Neuron (in vitro differentiated cells): Measurements from ENCODE around the gene GRIN2A.

Experiments
- H2AFZ ChIP-seq: one replicate; pipeline ENCODE4 v1.6.1; 2013; ENCODE audit warnings: low read depth, mild to moderate bottlenecking, inconsistent platforms, low read length, moderate library complexity
- H3K27me3 ChIP-seq: one replicate; pipeline ENCODE4 v1.6.1; 2013; ENCODE audit warnings: low read length; ENCODE audit not compliant: insufficient read depth
- H3K36me3 ChIP-seq: one replicate; pipeline ENCODE4 v1.6.1; 2013; ENCODE audit warnings: low read length; ENCODE audit not compliant: insufficient read depth
- H3K4me1 ChIP-seq: one replicate; pipeline ENCODE4 v1.6.1; 2013; ENCODE audit warnings: low read length; ENCODE audit not compliant: insufficient read depth
- H3K4me3 ChIP-seq: 2 replicates; pipeline ENCODE4 v1.5.1; 2013; ENCODE audit warnings: mild to moderate bottlenecking, low read length, moderate library complexity
- H3K9me3 ChIP-seq: one replicate; pipeline ENCODE4 v1.6.1; 2013; ENCODE audit warnings: low read length

Gene GRIN2A

DNA sequence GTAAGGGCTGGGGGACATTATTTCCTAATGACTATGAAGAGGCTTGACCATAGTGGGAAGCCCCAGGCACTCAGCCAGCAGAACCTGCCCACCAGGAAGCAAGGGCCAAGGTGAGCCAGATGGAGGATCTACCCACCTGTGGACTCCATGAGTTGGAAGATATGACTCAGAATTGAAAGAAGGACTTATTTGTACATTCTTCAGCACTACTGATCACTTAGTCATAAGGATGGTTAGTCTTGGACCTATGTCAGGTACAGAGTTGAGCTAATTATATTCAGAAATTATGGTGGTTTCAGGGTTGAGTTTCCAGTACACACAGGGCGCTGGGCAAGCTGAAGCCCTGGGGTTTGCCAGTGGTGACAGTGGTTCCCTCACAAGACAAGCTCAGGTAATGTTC lies 24.0 kb upstream of the GRIN2A start:
- Histone ChIP-seq H3K4me3 (no peak overlapping the region), H3K36me3 (no peaks in the 10 kb centered on the region), H2AFZ (no peak overlapping the region), H3K27me3 (no peaks in the 10 kb centered on the region), H3K9me3 (no peaks in the 10 kb centered on the region), H3K4me1 (no peaks in the 10 kb centered on the region)

DNA sequence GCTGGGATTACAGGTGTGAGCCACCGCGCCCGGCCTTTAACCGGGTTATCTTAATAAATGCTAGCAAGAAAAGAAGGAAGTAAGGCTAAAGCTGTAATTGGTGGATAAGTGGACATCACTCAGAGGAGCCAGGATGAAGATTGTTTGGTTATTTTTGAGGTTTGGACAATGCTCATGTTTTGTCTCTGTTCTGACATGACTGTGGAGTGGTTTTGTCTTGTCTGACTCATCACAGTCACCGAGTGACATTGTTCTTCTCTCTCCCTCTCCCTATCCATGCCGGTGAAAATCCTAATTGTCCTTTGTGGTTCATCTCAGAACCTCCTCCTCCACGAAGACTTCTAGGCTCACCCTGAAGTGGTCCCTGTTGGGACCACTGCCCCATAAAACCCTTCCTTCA lies 23.5 kb upstream of the GRIN2A start:
- Histone ChIP-seq H3K9me3 (no peaks in the 10 kb centered on the region), H3K4me1 (no peaks in the 10 kb centered on the region), H3K36me3 (no peaks in the 10 kb centered on the region), H3K4me3 (no peak overlapping the region), H2AFZ (no peak overlapping the region), H3K27me3 (no peaks in the 10 kb centered on the region)

GRCh38 chr16:10202649-10203048 lies 20.4 kb upstream of the GRIN2A start:
- H3K9me3 ChIP-seq = no peaks in the 10 kb centered on the region
- no peak overlapping the region for H2AFZ ChIP-seq
- no peak overlapping the region for H3K4me3 ChIP-seq
- H3K27me3 ChIP-seq = no peaks in the 10 kb centered on the region
- H3K36me3 ChIP-seq = no peaks in the 10 kb centered on the region
- H3K4me1 ChIP-seq = no peaks in the 10 kb centered on the region

DNA sequence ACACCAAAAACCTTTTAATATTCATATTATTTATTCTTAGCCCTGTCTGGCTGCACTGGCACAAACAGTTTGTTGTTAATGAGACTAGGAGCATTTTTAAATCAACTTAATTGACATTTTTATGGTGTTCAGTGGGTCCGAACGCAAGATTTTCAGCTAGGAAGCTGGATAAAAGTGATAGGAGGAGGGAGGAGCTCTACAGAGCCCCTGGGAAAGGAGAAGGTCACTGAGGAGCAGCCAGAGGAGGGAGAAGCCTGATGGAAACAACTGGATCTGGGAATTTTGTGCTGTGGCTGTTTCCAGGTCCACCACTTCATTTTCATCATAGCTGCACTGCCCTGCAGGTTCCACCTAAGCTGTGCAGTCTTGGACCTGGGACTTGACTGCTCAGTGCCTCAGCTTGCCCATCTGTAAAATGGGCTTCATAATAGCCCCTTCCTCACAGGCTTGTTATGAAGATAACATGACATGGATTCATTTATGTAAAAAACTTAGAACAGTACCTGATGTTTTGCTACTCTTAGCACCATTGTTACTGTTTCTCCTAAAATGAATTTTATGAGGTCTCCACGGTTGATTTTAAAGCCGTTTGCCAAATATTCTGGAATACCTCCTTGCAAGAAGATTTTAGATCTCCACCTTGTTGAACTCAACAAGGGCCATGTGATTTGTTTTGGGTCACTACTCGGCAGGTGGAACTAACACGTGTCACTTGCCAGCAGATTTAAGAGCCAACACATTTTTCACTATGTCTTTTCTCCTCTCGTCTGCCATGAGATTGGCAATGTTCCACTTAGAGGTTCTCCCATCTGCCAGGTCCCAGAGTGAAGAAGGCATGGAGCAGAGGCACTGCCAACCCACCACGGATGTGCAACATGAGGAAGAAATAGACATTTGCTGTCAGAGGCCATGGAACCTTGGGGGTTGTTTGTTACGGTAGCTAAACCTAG lies 18.7 kb upstream of the GRIN2A start:
- no peaks in the 10 kb centered on the region for H3K4me1 ChIP-seq
- H3K9me3 ChIP-seq = no peaks in the 10 kb centered on the region
- no peaks in the 10 kb centered on the region for H3K27me3 ChIP-seq
- H3K36me3 ChIP-seq = no peaks in the 10 kb centered on the region
- no peak overlapping the region for H3K4me3 ChIP-seq
- no peak overlapping the region for H2AFZ ChIP-seq

DNA sequence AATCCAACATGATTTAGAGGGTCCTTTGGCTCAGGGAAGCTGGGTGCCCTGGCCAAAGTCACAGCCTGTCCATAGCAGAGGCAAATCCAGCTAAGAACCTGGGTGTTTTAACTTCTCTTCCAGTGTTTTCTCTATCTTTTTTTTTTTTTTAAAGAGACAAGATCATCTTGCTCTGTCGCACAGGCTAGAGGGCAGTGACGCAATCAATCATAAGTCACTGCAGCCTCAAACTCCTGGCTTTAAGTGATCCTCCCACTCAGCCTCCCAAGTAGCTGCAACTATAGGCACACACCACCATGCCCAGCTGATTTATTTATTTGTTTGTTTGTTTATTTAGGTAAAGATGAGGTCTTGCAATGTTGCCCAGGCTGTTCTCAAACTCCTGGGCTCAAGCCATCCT lies 14.8 kb upstream of the GRIN2A start:
- Histone ChIP-seq H3K9me3 (no peaks in the 10 kb centered on the region), H3K4me1 (no peaks in the 10 kb centered on the region), H3K36me3 (no peaks in the 10 kb centered on the region), H3K4me3 (no peak overlapping the region), H3K27me3 (no peaks in the 10 kb centered on the region), H2AFZ (no peak overlapping the region)

- no peaks in the 10 kb centered on the region for H3K36me3 ChIP-seq
- H3K4me1 ChIP-seq = no peaks in the 10 kb centered on the region
- H3K9me3 ChIP-seq = no peaks in the 10 kb centered on the region
- H3K27me3 ChIP-seq = no peaks in the 10 kb centered on the region
- H3K4me3 ChIP-seq = no peak overlapping the region
- no peak overlapping the region for H2AFZ ChIP-seq
Observed at GRCh38 chr16:10191096-10191495, 8.9 kb upstream of the GRIN2A start.

GRCh38 chr16:10189861-10190390 lies 7.7 kb upstream of the GRIN2A start:
- Histone ChIP-seq H3K9me3 (no peaks in the 10 kb centered on the region), H3K4me3 (no peak overlapping the region), H3K4me1 (no peaks in the 10 kb centered on the region), H3K36me3 (no peaks in the 10 kb centered on the region), H3K27me3 (no peaks in the 10 kb centered on the region), H2AFZ (no peak overlapping the region)

- no peak overlapping the region for H2AFZ ChIP-seq
- H3K4me3 ChIP-seq = no peak overlapping the region
Observed at GRCh38 chr16:10188236-10188635, 6.0 kb upstream of the GRIN2A start.

DNA sequence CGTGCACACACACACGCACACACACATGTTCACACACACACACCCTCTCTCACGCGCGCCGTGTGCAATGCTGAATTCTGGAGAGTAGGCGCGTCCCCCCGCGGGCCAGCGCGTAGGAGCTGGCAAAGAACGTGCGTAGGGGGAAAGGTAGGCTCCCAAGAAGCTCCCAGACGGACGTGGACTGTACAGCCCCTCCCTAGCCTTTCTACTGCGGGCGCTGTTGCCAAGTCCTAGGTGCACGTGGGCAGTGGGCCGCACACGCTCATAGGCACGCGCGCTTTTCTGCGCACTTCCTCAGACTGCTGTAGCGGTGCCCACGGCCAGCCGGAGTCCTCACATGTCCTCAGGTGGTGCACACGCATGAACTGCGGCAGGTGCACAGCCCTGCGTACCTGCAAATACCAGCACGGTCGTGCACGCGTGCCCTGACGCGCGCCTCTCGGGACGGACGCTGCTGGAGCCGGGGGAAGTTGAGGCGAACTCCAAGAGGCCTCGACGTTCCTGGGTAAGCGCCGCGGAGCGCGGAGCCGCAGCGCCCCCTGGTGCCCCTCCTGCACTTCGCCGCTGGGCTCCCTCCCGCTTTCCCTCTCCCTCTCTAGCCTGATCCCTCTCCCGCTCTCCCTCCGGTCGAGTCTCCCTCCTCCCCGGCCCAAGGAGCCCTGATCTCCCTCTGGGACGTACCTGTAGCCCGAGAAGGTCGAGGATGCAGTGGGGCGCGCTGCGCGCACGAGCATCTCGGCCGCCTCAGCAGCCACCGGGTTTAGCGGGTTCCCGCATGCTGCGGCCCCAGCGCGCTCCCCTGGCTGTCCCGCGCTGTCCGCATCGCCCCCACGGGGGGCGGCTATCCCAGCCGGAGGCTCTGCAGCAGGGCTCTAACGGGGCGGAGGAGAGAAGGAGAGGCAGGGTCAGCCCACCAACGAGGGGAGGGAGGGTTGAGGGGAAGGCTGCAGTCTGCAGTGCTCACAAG lies 749 bp downstream of the GRIN2A start:
- no peaks in the 10 kb centered on the region for H3K36me3 ChIP-seq
- H3K4me3 ChIP-seq = no peak overlapping the region
- H3K4me1 ChIP-seq = no peaks in the 10 kb centered on the region
- H3K27me3 ChIP-seq = peaks cover 44% of the 10 kb centered on the region
- H3K9me3 ChIP-seq = no peaks in the 10 kb centered on the region
- H2AFZ ChIP-seq = peak overlapping the region; percentile 2

More at GRCh38 chr16:10188236-10188635, 6.0 kb upstream of the GRIN2A start:
- Histone ChIP-seq H3K9me3 (no peaks in the 10 kb centered on the region), H3K36me3 (no peaks in the 10 kb centered on the region), H3K4me1 (no peaks in the 10 kb centered on the region), H3K27me3 (peaks cover 14% of the 10 kb centered on the region)

DNA sequence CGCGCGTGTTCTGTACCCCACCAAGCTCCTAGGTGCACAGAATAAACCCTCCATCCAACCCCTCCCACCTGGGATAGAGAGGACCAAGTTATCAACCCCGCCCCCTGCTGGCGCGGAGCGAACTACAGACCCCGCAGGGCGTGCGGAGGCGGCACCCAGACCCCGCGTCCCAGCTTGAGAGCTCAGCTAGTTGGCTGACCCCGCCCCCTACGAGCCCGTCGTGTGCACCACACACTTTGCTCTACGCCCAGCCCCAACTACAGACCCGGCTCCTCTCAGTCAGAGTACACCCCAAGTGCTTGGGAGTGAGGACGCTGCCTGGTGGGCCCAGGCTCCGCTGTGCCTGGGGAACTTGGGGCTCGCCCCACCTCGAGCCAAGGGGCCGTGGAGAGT lies 1.5 kb downstream of the GRIN2A start:
- Histone ChIP-seq H3K36me3 (no peaks in the 10 kb centered on the region), H2AFZ (no peak overlapping the region), H3K4me1 (no peaks in the 10 kb centered on the region), H3K9me3 (no peaks in the 10 kb centered on the region), H3K4me3 (no peak overlapping the region), H3K27me3 (peaks cover 44% of the 10 kb centered on the region)

DNA sequence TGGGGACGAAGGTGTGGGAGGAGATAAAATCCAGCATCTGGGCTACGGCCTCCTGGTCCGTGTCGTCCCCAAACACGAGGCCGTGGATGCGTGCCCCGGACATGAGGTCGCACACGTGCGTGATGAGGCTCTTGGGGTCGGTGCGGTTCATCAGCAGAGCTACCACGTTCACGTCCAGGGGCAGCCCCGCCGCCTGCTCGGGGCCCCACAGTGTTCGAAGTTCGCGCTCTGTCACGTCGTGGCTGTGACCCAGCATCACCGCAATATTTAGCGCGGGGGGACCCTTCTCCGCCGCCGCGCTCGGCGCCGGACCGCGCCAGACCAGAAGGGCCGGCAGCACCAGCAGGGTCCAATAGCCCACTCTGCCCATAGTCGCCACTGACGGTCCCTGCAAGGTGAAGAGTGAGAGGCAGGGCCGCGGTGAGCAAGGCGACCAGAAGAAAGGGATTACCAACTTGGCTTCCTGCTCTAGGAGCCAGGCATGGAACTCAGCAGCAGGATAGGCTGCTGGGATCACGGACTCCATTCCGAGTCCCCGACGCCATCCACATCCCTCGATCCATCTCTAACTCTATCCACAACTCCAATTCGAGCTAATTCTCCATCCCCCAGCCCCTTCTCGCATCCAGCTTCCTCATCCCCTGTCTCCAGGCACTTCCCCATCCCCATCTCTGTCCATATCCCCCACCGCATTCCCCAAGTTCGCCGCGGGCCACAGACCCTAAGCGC lies 2.0 kb downstream of the GRIN2A start:
- Histone ChIP-seq H3K4me3 (no peak overlapping the region), H3K4me1 (no peaks in the 10 kb centered on the region), H3K27me3 (peaks cover 44% of the 10 kb centered on the region), H3K36me3 (no peaks in the 10 kb centered on the region), H2AFZ (no peak overlapping the region), H3K9me3 (no peaks in the 10 kb centered on the region)

- H3K4me3 ChIP-seq = no peak overlapping the region
- H3K27me3 ChIP-seq = peaks cover 33% of the 10 kb centered on the region
- no peak overlapping the region for H2AFZ ChIP-seq
- no peaks in the 10 kb centered on the region for H3K4me1 ChIP-seq
- H3K9me3 ChIP-seq = no peaks in the 10 kb centered on the region
- no peaks in the 10 kb centered on the region for H3K36me3 ChIP-seq
Observed at GRCh38 chr16:10178526-10178925, 3.7 kb downstream of the GRIN2A start.
